GM12875 (cell line): Measurements from ENCODE around the gene RSU1.
"Not testable (repeated sequence)": the region's sequence is repeated elsewhere in the genome, so short reads cannot be mapped to it uniquely, and the experiment has no call there.

Experiments
- H3K4me3 ChIP-seq: one replicate; pipeline ENCODE4 v1.5.1; 2011; ENCODE audit warnings: low read depth, low read length, control low read depth
- TF ChIP-seq, protein P1 (sequence below): IDR thresholded peaks from 2 replicates; pipeline ENCODE4 v1.5.1; 2011; ENCODE audit warnings: low read depth, mild to moderate bottlenecking, control low read depth, inconsistent platforms, low read length, moderate library complexity, borderline replicate concordance; ENCODE audit not compliant: insufficient read depth

RSU1 gene

DNA sequence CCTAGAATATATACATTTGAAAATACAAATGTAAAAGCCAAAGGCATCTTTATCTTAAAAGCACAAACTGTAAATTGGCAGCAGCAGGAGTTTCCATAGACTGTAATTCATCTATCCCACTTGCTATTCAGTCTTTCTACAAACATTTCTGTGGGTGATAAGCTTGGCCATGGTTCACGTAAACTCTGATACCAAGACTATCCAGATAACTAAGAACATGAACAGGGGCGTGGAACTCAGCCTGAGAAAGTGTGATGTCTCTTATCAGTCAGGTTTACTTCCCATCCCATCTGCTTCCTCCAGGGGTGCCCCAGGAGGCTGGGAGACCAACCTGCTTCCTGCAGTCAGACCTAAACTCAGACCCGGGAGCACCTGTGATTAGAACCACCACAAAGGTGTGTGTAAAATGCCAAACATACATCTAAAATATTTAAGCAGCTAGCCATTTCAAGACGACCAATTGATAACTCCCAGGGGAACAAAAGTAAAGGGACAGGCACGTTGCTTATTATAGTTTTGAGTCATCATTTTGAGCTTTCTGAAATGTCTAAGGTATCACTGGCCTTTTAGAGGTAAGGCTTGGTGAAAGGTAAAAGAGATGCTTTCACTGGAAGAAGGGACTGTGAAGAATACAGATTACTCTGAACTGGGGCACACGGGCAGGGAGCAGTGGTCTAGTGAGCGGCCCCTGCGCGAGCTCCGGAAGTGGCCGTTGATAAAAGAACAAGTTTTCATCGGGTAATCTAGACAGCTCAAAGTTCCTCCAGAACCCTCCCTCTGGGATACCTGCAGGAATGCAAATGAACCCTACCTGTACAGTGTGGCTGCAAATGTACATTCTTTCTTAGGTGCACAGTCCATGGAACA, 51.5 kb downstream of the RSU1 start:
- H3K4me3 ChIP-seq: no peak overlapping the region
- TF ChIP-seq, protein P1, sequence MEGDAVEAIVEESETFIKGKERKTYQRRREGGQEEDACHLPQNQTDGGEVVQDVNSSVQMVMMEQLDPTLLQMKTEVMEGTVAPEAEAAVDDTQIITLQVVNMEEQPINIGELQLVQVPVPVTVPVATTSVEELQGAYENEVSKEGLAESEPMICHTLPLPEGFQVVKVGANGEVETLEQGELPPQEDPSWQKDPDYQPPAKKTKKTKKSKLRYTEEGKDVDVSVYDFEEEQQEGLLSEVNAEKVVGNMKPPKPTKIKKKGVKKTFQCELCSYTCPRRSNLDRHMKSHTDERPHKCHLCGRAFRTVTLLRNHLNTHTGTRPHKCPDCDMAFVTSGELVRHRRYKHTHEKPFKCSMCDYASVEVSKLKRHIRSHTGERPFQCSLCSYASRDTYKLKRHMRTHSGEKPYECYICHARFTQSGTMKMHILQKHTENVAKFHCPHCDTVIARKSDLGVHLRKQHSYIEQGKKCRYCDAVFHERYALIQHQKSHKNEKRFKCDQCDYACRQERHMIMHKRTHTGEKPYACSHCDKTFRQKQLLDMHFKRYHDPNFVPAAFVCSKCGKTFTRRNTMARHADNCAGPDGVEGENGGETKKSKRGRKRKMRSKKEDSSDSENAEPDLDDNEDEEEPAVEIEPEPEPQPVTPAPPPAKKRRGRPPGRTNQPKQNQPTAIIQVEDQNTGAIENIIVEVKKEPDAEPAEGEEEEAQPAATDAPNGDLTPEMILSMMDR: no peak

DNA sequence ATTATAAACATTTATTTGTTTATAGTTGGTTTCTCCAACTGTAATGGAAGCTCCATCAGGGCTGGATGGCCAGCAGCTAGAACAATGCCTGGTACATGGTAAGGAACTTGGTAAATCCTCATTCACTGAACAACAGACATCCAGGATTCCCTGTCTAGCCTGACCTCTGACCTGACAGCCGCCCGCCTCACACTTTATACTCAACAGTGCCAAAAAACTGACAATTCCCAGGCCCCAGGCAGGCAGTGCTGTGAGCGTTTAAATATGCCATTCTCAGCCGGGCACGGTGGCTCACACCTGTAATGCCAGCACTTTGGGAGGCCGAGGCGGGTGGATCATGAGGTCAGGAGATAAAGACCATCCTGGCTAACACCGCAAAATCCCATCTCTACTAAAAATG, 55.9 kb downstream of the RSU1 start:
- TF ChIP-seq, protein P1: no peak

DNA sequence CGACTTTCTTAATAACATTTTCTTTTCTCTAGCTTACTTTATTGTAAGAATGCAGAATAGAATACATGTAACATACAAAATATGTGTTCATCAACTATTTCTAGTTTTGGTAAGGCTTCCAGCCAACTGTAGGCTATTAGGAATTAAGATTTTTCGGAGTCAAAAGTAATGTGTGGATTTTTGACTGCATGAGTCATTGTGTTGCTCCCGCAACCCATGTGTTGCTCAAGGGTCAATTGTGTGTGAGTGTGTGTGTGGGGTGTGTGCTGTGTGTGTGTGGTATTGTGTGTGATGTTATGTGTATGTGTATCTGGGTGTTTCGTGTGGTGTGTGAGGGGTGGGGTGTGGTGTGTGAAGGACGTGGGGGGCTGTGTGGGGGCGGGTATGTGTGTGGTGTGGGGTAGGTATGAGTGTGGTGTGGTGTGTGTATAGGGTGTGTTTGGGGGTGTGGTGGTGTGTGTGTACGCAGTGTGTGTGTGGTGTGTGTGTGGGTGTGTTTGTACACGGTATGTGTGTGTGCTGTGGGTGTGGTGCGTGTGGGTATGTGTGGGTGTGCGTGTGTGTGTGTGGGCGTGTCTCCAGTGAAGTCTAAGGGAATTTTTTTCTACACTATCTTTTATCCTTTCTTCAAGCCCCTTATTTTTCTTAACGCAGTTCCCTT, 60.5 kb downstream of the RSU1 start:
- H3K4me3 ChIP-seq: no peak overlapping the region
- TF ChIP-seq, protein P1: no peak

More for the DNA sequence above, 55.9 kb downstream of the RSU1 start:
- no peak overlapping the region for H3K4me3 ChIP-seq

DNA sequence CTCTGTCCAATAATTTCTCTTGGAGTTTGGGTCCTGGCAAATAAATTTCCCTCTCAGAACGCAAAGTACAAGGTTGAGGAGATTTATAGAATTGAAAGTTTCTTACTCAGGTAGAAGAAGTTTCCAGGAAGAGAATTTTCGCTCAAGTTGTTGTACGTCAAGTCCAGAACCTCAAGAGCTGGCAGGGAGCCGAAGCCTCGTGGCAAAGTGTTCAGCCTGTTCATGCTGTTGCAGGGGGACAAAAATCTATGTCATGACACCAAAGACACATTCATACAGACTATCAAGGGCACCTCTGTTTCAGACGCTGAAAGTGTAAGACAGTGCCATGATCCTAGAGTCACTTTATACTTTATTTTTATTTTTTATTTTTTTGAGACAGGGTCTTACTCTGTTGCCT, 62.5 kb downstream of the RSU1 start:
- TF ChIP-seq, protein P1: no peak
- no peak overlapping the region for H3K4me3 ChIP-seq

DNA sequence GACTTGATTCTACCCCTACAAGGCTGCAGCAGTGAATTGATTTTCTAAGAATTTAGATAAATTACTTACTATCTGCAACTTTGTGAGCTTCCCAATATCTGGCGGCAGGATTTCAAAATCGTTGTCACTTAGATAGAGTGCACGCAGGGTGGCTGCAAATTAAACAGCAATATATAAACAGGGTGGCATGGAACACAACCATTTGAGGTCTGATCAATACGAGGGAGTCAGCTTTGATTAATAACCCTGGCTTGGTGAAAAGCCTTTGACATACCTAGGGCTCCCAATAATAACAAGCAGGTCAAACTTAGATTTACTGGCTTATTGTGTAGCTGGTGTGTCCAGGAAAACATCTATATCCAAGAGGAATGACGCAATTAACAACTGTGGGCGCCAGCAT, 64.4 kb downstream of the RSU1 start:
- not testable (repeated sequence) for H3K4me3 ChIP-seq

DNA sequence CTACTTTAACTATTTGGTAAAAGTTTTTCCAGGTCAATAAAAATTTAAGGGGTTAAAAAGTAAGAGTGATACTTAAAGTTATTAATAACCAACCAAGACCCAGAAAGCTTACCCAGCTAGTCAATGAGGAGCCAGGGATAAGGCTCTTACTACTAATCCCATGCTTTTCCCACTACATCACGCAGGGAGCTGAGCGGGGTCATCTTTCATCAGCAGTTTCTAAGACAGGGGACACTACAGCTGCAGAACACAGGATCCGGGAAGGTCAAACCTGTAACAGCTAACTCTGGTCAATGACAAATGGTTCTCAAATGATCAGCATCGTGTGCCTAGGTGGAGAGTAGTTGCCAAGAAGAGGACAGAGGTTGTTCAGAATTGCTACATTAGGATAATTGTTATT, 65.1 kb downstream of the RSU1 start:
- TF ChIP-seq, protein P1: no peak

DNA sequence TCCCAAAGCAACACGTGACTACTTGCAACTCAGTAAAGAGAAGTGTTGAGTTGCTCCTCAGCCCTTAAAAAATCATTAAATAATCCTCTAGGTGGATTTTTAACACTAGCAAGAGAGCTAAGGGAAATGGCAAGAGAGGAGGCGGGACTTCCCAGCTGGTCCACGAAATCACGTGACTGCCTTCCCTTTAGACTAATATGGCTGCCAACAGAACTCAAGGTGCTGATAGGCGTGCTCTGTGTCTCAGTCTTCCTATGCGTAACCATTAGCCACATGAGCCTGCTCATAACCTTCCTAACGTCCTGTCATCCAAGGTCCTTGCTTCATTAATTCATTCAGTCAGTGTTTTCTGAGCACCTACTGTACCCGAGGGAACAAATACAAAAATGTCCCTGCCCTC, 66.0 kb downstream of the RSU1 start:
- TF ChIP-seq, protein P1: no peak
- no peak overlapping the region for H3K4me3 ChIP-seq

More for the DNA sequence above, 65.1 kb downstream of the RSU1 start:
- H3K4me3 ChIP-seq: no peak overlapping the region
